Rectal smooth muscle tissue (tissue), 1 donor: ENCODE measurements around the gene CDC42EP2.
A peak's percentile ranks its signal among the peaks of the same experiment; 100 is the strongest.

ENCODE experiments used
- H3K27ac ChIP-seq: one replicate; pipeline ENCODE4 v1.7.0; 2013; ENCODE audit warnings: low read depth, low read length, inconsistent platforms
- H3K27me3 ChIP-seq: one replicate; pipeline ENCODE4 v1.7.0; 2013; ENCODE audit warnings: low read length; ENCODE audit not compliant: control insufficient read depth, insufficient read depth
- H3K36me3 ChIP-seq: one replicate; pipeline ENCODE4 v1.7.0; 2013; ENCODE audit warnings: low read length; ENCODE audit not compliant: control insufficient read depth, insufficient read depth
- H3K4me1 ChIP-seq: one replicate; pipeline ENCODE4 v1.7.0; 2013; ENCODE audit warnings: low read length; ENCODE audit not compliant: control insufficient read depth, insufficient read depth
- H3K4me3 ChIP-seq: one replicate; pipeline ENCODE4 v1.7.0; 2013; ENCODE audit warnings: low read length
- H3K9ac ChIP-seq: one replicate; pipeline ENCODE4 v1.7.0; 2013; ENCODE audit warnings: low read length

CDC42EP2 gene

GRCh38 chr11:65315204-65315865 is 669 bp downstream of the CDC42EP2 start:
- Histone ChIP-seq H3K4me1 (peaks cover 21% of the 10 kb centered on the region), H3K36me3 (no peaks in the 10 kb centered on the region), H3K27me3 (no peaks in the 10 kb centered on the region), H3K4me3 (peak overlapping the region; percentile 96), H3K9ac (peak overlapping the region; percentile 73), H3K27ac (peak overlapping the region; percentile 93)

DNA sequence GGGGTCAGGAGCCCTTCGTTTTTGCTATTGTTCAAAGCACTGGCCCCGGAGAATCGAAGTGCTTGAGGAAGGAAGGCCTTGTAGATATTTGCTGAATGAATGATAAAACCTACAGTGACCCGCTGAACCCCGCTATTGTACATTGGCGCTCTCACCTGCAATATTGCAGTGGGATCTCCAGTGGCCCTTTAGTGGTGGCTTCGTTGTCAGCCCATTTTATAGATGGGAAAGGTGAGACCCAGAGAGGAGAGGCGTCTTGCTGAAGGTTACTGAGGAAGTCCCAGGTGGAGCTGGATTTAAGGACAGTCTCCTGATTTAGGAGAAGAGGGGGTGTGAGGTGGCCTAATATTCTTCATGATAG is 1.2 kb downstream of the CDC42EP2 start:
- Histone ChIP-seq H3K27me3 (no peaks in the 10 kb centered on the region), H3K4me1 (peaks cover 19% of the 10 kb centered on the region), H3K4me3 (peak overlapping the region; percentile 96), H3K36me3 (peaks cover 5% of the 10 kb centered on the region), H3K27ac (peak overlapping the region; percentile 93), H3K9ac (peak overlapping the region; percentile 35)

DNA sequence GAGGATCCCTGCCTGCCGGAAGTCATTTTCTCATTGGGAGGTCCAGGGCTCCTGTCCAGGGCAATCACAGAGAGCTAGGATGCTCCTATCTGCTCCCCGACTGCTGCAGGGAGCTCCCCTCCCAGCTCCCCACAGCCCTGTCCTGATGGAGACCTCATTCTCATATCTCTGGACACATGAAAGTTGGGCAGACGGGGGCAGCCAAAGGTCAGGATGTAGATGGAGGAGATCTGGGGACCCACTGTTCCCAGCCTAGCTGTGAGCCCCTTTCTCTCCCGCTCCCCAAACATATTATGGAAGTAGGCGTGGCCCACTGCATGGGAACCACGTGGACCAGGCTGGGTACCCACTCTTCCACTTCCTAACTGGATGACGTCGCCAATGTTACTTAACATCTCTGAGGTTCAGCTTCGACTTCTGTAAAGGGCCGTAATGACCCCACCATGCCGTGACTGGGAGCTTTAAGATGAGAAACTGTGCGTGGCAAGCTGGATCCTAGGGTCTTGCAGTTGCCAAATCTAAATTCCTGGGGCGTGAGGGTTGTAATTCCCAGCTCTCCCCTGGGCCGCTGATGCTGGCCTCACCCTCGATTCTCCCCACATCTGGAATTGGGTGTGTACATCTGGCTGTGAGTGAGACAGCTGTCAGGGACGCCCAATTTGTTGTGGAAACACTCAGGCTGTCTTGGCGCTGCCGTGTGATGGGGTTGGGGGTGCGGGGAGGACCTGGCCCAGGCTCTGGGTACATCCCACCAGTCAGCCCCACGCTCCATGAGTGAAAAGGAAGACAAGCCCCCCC is 1.8 kb downstream of the CDC42EP2 start:
- Histone ChIP-seq H3K27ac (peak overlapping the region; percentile 93), H3K4me1 (peaks cover 16% of the 10 kb centered on the region), H3K36me3 (peaks cover 10% of the 10 kb centered on the region), H3K9ac (peak overlapping the region; percentile 35), H3K27me3 (no peaks in the 10 kb centered on the region), H3K4me3 (peak overlapping the region; percentile 96)

GRCh38 chr11:65317025-65317786 is 2.5 kb downstream of the CDC42EP2 start:
- no peak overlapping the region for H3K9ac ChIP-seq
- peak overlapping the region; percentile 96 for H3K4me3 ChIP-seq
- peaks cover 18% of the 10 kb centered on the region for H3K36me3 ChIP-seq
- H3K4me1 ChIP-seq, result peaks cover 16% of the 10 kb centered on the region
- peak overlapping the region; percentile 93 for H3K27ac ChIP-seq
- H3K27me3 ChIP-seq, result no peaks in the 10 kb centered on the region

DNA sequence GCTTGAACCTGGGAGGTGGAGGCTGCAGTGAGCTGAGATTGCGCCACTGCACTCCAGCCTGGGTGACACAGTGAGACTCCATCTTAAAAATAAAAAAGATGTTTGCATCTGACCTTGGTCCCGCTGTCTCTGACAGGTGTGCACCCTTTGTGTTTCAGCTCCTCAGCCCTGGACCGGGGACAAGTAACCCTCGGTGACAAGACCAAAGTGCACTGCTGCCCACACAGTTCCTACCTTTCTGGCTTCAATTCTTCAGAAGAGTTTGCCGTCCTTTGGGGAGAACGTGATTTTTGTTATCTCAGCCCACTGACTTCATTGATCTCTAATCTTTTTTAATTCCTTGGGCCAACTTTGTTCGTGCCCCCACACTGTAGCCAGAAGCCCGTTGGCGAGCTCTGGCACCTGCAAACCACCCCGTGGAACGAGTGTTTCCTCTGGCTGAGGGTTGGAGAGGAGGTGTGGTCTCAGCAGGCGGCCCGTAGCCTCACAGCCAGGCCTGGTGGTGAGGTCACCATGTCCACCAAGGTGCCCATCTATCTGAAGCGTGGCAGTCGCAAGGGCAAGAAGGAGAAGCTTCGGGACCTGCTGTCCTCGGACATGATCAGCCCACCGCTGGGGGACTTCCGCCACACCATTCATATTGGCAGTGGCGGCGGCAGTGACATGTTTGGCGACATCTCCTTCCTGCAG is 5.9 kb downstream of the CDC42EP2 start:
- Histone ChIP-seq H3K4me1 (peaks cover 14% of the 10 kb centered on the region), H3K27me3 (no peaks in the 10 kb centered on the region), H3K27ac (no peak overlapping the region), H3K4me3 (no peak overlapping the region), H3K9ac (no peak overlapping the region), H3K36me3 (peaks cover 20% of the 10 kb centered on the region)

GRCh38 chr11:65321076-65321475 is 6.4 kb downstream of the CDC42EP2 start:
- Histone ChIP-seq H3K36me3 (peaks cover 20% of the 10 kb centered on the region), H3K27ac (no peak overlapping the region), H3K9ac (no peak overlapping the region), H3K27me3 (no peaks in the 10 kb centered on the region), H3K4me1 (peaks cover 9% of the 10 kb centered on the region), H3K4me3 (no peak overlapping the region)

- H3K4me1 ChIP-seq, result peaks cover under 1% of the 10 kb centered on the region
- H3K9ac ChIP-seq, result no peak overlapping the region
- no peak overlapping the region for H3K4me3 ChIP-seq
- peak overlapping the region; percentile 49 for H3K27ac ChIP-seq
- no peaks in the 10 kb centered on the region for H3K27me3 ChIP-seq
- H3K36me3 ChIP-seq, result peaks cover 20% of the 10 kb centered on the region
Measured at GRCh38 chr11:65321828-65322485, 7.3 kb downstream of the CDC42EP2 start.

GRCh38 chr11:65323813-65324212 is 9.1 kb downstream of the CDC42EP2 start:
- Histone ChIP-seq H3K4me1 (no peaks in the 10 kb centered on the region), H3K9ac (no peak overlapping the region), H3K27me3 (no peaks in the 10 kb centered on the region), H3K36me3 (peaks cover 20% of the 10 kb centered on the region), H3K4me3 (no peak overlapping the region), H3K27ac (no peak overlapping the region)

DNA sequence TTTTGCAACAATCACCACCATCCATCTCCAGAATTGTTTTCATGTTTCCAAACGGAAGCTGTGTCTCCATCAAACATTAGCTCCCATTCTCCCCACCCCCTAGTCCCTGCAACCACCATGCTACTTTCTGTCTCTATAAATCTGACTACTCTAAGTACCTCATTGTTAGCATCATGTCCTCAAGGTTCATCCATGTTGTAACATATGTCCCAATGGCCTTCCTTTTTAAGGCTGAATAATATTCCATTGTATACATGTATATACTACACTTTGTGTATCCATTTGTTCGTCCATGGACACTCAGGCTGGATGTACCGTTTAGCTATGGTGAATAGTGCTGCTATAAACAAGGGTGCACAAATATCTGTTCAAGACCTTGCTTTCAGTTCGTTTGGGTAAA is 10.8 kb downstream of the CDC42EP2 start:
- Histone ChIP-seq H3K36me3 (peaks cover 20% of the 10 kb centered on the region), H3K4me3 (no peak overlapping the region), H3K27me3 (no peaks in the 10 kb centered on the region), H3K4me1 (no peaks in the 10 kb centered on the region), H3K27ac (no peak overlapping the region), H3K9ac (no peak overlapping the region)

DNA sequence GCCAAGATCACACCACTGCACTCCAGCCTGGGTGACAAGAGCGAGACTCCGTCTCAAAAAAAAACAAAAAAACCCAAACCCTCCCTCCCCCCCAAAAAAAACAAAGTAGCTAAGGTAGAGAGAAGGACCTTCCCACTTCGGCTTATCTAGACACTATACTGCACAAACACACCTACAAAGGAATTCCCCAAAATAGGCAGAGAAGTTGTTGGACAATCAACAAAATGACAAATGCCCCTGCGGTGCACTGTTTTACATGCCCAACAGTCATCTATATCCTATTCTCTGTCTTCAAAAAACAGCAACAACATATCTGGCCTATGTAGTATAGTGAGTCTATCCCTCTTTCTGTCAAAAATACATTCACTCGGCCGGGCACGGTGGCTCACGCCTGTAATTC is 12.4 kb downstream of the CDC42EP2 start:
- no peaks in the 10 kb centered on the region for H3K4me1 ChIP-seq
- no peak overlapping the region for H3K4me3 ChIP-seq
- H3K27me3 ChIP-seq, result no peaks in the 10 kb centered on the region
- H3K36me3 ChIP-seq, result peaks cover 4% of the 10 kb centered on the region
- no peak overlapping the region for H3K9ac ChIP-seq
- H3K27ac ChIP-seq, result no peak overlapping the region

- Histone ChIP-seq H3K27me3 (no peaks in the 10 kb centered on the region), H3K4me1 (peaks cover 2% of the 10 kb centered on the region), H3K9ac (no peak overlapping the region), H3K27ac (no peak overlapping the region), H3K4me3 (peak overlapping the region; percentile 41), H3K36me3 (no peaks in the 10 kb centered on the region)
Measured at GRCh38 chr11:65329478-65329877, 14.8 kb downstream of the CDC42EP2 start.
